B cell (primary cell): Measurements from ENCODE around the gene FBXO5. TPM values are rescaled to one million over a fixed set of nuclear protein-coding genes. Genes with fewer than 3 reads are reported as not detected.

Experiments used
- ATAC-seq: fragments of 200-7000 bp; cut with Tn5 transposase; one replicate; pipeline ENCODE4 v1.10.0; 2021; ENCODE audit warnings: low read depth, mild to moderate bottlenecking, moderate number of reproducible peaks, moderate library complexity
- CTCF ChIA-PET: fragments of 350-600 bp; sonication (Branson Sonifier 250); formaldehyde crosslinking; loops from one replicate; lab custom pipeline; 2021; ENCODE audit warnings: antibody characterized with exemption, inconsistent platforms; lab: Charles Lee
- POLR2A ChIA-PET: fragments of 350-600 bp; sonication (Branson Sonifier 250); formaldehyde crosslinking; loops from one replicate; lab custom pipeline; 2021; ENCODE audit warnings: antibody characterized with exemption; lab: Charles Lee
- DNase-seq: peaks from one replicate; pipeline ENCODE4 v3.0.0; 2013
- H2AFZ ChIP-seq: 2 replicates; pipeline ENCODE4 v1.6.1; 2012; ENCODE audit warnings: mild to moderate bottlenecking, low read depth, low read length; ENCODE audit not compliant: insufficient read depth, poor library complexity, severe bottlenecking
- H3K27ac ChIP-seq, 2 donors: 1 replicate in 1 of 2; 2 replicates in 1 of 2; pipeline ENCODE4 v1.5.1; 2012 to 2013; ENCODE audit warnings: low read length in 2 of 2, mild to moderate bottlenecking in 2 of 2, moderate library complexity in 1 of 2
- H3K27me3 ChIP-seq, 4 experiments: fragments of 200-600 bp in 1 of 4; sonication (generic) in 1 of 4; replicated peaks in 1 of 4; 1 replicate in 2 of 4; 2 replicates in 2 of 4; pipeline versions ENCODE4 v1.6.1 to v1.7.0; 2013 to 2016; ENCODE audit warnings: low read length in 3 of 4, mild to moderate bottlenecking in 2 of 4, mixed read lengths in 1 of 4, moderate library complexity in 1 of 4; ENCODE audit not compliant: insufficient read depth in 4 of 4, control insufficient read depth in 3 of 4; ENCODE audit errors: control extremely low read depth in 1 of 4
- H3K36me3 ChIP-seq, 2 experiments: replicated peaks in 1 of 2; 1 replicate in 1 of 2; 2 replicates in 1 of 2; pipeline versions ENCODE4 v1.6.1 to v1.7.1; 2013; ENCODE audit warnings: low read length in 1 of 2; ENCODE audit not compliant: insufficient read depth in 2 of 2, control insufficient read depth in 1 of 2; ENCODE audit errors: control extremely low read depth in 1 of 2, extremely low read depth in 1 of 2
- H3K4me1 ChIP-seq, 2 donors: fragments of 200-600 bp in 1 of 2; sonication (generic) in 1 of 2; 1 replicate in 1 of 2; 2 replicates in 1 of 2; pipeline versions ENCODE4 v1.5.1 to v1.6.1; 2013 to 2017; ENCODE audit warnings: low read length in 2 of 2; ENCODE audit not compliant: control insufficient read depth in 2 of 2, insufficient read depth in 2 of 2
- H3K4me2 ChIP-seq: replicated peaks from 2 replicates; pipeline ENCODE3; 2012; ENCODE audit warnings: mild to moderate bottlenecking, low read depth, low read length; ENCODE audit not compliant: poor library complexity, severe bottlenecking
- H3K4me3 ChIP-seq, 5 experiments: fragments of 200-600 bp in 1 of 5; sonication (generic) in 1 of 5; 1 replicate in 3 of 5; 2 replicates in 2 of 5; pipeline versions ENCODE4 v1.5.1 to v1.7.0; 2011 to 2016; ENCODE audit warnings: low read length in 4 of 5, mild to moderate bottlenecking in 4 of 5, low read depth in 2 of 5, control low read depth in 1 of 5, moderate library complexity in 1 of 5; ENCODE audit not compliant: insufficient read depth in 1 of 5; ENCODE audit errors: control extremely low read depth in 1 of 5, extremely low read depth in 1 of 5
- H3K79me2 ChIP-seq: fragments of 200-600 bp; sonication (generic); one replicate; pipeline ENCODE4 v1.6.0; 2016; ENCODE audit warnings: low read length; ENCODE audit not compliant: control insufficient read depth, insufficient read depth
- H3K9ac ChIP-seq: fragments of 200-600 bp; sonication (generic); 2 replicates; pipeline ENCODE4 v1.6.1; 2017; ENCODE audit warnings: mild to moderate bottlenecking, low read length, moderate library complexity
- H3K9me3 ChIP-seq, 3 donors: one replicate each; pipeline versions ENCODE4 v1.6.1 to v1.7.1; 2013; ENCODE audit warnings: low read length in 2 of 3; ENCODE audit not compliant: control insufficient read depth in 2 of 3, insufficient read depth in 1 of 3; ENCODE audit errors: control extremely low read depth in 1 of 3
- H4K20me1 ChIP-seq: 2 replicates; pipeline ENCODE4 v1.6.0; 2012; ENCODE audit warnings: mild to moderate bottlenecking, low read length; ENCODE audit not compliant: insufficient read depth, control insufficient read depth, poor library complexity, severe bottlenecking
- H3K27ac Mint-ChIP-seq: one replicate; pipeline ENCODE4 v1.8.0; 2021; ENCODE audit warnings: mixed read lengths
- H3K27me3 Mint-ChIP-seq: one replicate; pipeline ENCODE4 v1.8.0; 2021; ENCODE audit warnings: mixed read lengths
- H3K4me1 Mint-ChIP-seq: one replicate; pipeline ENCODE4 v1.8.0; 2021; ENCODE audit warnings: mixed read lengths
- H3K4me3 Mint-ChIP-seq: one replicate; pipeline ENCODE4 v1.8.0; 2021; ENCODE audit warnings: mixed read lengths
- H3K9me3 Mint-ChIP-seq: one replicate; pipeline ENCODE4 v1.8.0; 2022; ENCODE audit warnings: mixed read lengths; ENCODE audit not compliant: insufficient read depth
- CTCF ChIP-seq: fragments of 200-600 bp; IDR thresholded peaks from one replicate; pipeline ENCODE4 v1.8.0; 2022; ENCODE audit warnings: antibody characterized with exemption, mild to moderate bottlenecking
- EZH2 ChIP-seq: IDR thresholded peaks from 2 replicates; pipeline ENCODE4 v1.6.1; 2012; ENCODE audit warnings: borderline replicate concordance, low read depth, mild to moderate bottlenecking, moderate library complexity, low read length; ENCODE audit not compliant: insufficient read depth, poor library complexity, severe bottlenecking
- WGBS: methylation state at CpG from one replicate; pipeline ENCODE4 v1.1.5; 2013; ENCODE audit warnings: missing lambda C conversion rate; ENCODE audit not compliant: insufficient coverage; 5-methylcytosine and 5-hydroxymethylcytosine counted together
- intact Hi-C: fragments of 100-400 bp; cut with micrococcal nuclease; formaldehyde crosslinking; loops from one replicate; pipeline ENCODE4 v1.10.0; 2022
- polyA plus RNA-seq: library from polyadenylated mRNA; depleted of rRNA; stranded (reverse); fragments of >200 nt; gene quantifications from 2 replicates; pipeline ENCODE4 v1.2.3, GENCODE V29; 2012
- total RNA-seq, 2 donors: library from RNA; stranded (reverse); fragments of 120-200 nt in 1 of 2; gene quantifications; 1 replicate in 1 of 2; 2 replicates in 1 of 2; pipeline versions ENCODE4 v1.2.3 to v1.2.4, GENCODE V29; 2013 to 2022

The FBXO5 gene
- total and polyA plus RNA-seq, 2 donors (not counting 1 experiment from before 2014, with no cell fraction given), result 3.9 to 14.6 TPM

DNA sequence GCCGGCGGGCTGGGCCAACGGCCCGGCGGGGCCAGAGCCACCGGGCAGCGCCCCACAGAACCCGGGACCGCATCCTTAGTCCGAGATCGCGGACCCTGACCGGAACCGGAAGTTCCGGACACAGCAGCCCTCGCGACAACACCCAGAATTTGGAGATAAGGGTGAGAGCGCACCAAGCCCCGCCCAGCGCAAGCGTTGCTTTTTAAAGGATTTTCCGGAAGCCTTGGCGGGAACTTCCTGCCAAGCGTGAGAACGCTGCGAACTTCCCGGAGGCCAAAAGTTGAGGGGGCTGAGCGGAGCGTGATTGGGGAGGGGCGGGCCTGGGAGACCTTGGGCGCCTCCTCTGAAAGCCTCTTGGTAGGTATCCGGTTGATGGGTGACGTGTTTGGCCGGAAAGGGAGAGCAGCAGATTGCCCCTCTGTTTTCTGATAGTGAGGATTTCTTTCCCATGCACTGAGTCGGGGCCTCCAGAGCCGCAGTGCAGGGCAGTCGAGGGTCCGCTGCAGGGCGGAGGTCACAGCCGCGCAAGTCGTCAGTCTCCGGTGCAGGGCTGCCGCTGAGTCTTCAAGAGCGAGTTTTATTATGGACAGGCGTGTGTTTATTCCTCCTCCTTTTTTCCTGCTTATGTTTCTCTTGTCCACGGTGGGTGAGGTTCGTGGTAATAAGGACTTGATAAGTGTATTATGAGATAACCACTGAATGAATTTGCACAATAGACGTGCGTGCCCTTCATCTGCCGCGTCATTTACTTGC, 19.9 kb upstream of the FBXO5 start, which contains the start of gene MTRF1L:
MTRF1L (minus strand) TSS at position 97 of the 753 bp plus-strand sequence; CDS start at position 73, 24 bp downstream.
- no peaks in the 10 kb centered on the region for H3K9me3 Mint-ChIP-seq
- peak within 1 kb of the TSS; percentile 96 for H3K27ac Mint-ChIP-seq
- peaks cover 41% of the 10 kb centered on the region for H3K79me2 ChIP-seq
- intact Hi-C loops, result loop anchor here (2.0 kb wide), 2 partner anchors 20 to 1612 kb away; partner anchors contain the start of genes FBXO5 and ZBTB2
- TF ChIP-seq CTCF (no peak), EZH2 (no peak)
- H3K27me3 ChIP-seq, result no peaks in the 10 kb centered on the region
- H4K20me1 ChIP-seq, result peaks cover 12% of the 10 kb centered on the region
- H3K4me1 Mint-ChIP-seq, result peaks cover 41% of the 10 kb centered on the region
- under 1% methylated on average over 43 of the region's 52 CpGs for WGBS
- no peaks in the 10 kb centered on the region for H3K27me3 Mint-ChIP-seq
- H3K4me3 Mint-ChIP-seq, result peak within 1 kb of the TSS; percentile 100
- H3K4me2 ChIP-seq, result peak within 1 kb of the TSS; percentile 70
- H3K36me3 ChIP-seq, result peaks cover 1 to 4% of the 10 kb centered on the region in 2 experiments
- no peaks in the 10 kb centered on the region for H3K9me3 ChIP-seq
- peak within 1 kb of the TSS; percentile 71 to 94 (median 82) for H3K4me3 ChIP-seq
- ATAC-seq (peak; percentile 86), DNase-seq (peak; percentile 91)
- ChIA-PET CTCF (no interaction called here), POLR2A (no interaction called here)
- H3K9ac ChIP-seq, result peak within 1 kb of the TSS; percentile 69
- H3K27ac ChIP-seq, result peak within 1 kb of the TSS; percentile 72 to 89
- peak within 1 kb of the TSS; percentile 81 for H2AFZ ChIP-seq
- H3K4me1 ChIP-seq, result peaks cover 20 to 25% of the 10 kb centered on the region in 2 donors
